ENCODE results near the gene PIBF1. TPM values are rescaled to one million over a fixed set of nuclear protein-coding genes. Genes with fewer than 3 reads are reported as not detected.
A peak's percentile ranks its signal among the peaks of the same experiment; 100 is the strongest.
"Not testable (repeated sequence)": the region's sequence is repeated elsewhere in the genome, so short reads cannot be mapped to it uniquely, and the experiment has no call there.

The PIBF1 gene
- total RNA-seq, 6 experiments from 2014 or later: 11.9 to 18.3 (median 14.5) TPM

- no peak overlapping the region for H3K4me3 Mint-ChIP-seq
- no peak overlapping the region for H3K27ac Mint-ChIP-seq
- no peaks in the 10 kb centered on the region for H3K36me3 Mint-ChIP-seq (ENCODE audit: low read depth)
- no peaks in the 10 kb centered on the region for H3K9me3 Mint-ChIP-seq
- H3K27me3 Mint-ChIP-seq (ENCODE audit: insufficient read depth): peaks cover 1% of the 10 kb centered on the region; the same call in 1 of the 2 replicates
- DNase-seq: no peak
- H3K4me1 Mint-ChIP-seq (ENCODE audit: low read depth): no peaks in the 10 kb centered on the region; the same call in 1 of the 2 replicates
- no peak for TF ChIP-seq CTCF (IDR thresholded peaks at IDR 0.05)
Observed at GRCh38 chr13:73045031-73045430, 263.1 kb downstream of the PIBF1 start.

- not testable (repeated sequence) for DNase-seq; H3K4me3 Mint-ChIP-seq; H3K4me1 Mint-ChIP-seq (ENCODE audit: low read depth); H3K27me3 Mint-ChIP-seq (ENCODE audit: insufficient read depth); H3K27ac Mint-ChIP-seq; H3K36me3 Mint-ChIP-seq (ENCODE audit: low read depth); H3K9me3 Mint-ChIP-seq
Observed at GRCh38 chr13:73048615-73049014, 266.7 kb downstream of the PIBF1 start.

GRCh38 chr13:73054712-73055111, 272.8 kb downstream of the PIBF1 start:
- H3K27ac Mint-ChIP-seq: no peak overlapping the region
- TF ChIP-seq CTCF (IDR thresholded peaks at IDR 0.05): no peak
- H3K4me1 Mint-ChIP-seq (ENCODE audit: low read depth): peaks cover 37% of the 10 kb centered on the region
- DNase-seq: no peak
- H3K9me3 Mint-ChIP-seq: no peaks in the 10 kb centered on the region
- H3K4me3 Mint-ChIP-seq: no peak overlapping the region
- H3K27me3 Mint-ChIP-seq (ENCODE audit: insufficient read depth): no peaks in the 10 kb centered on the region; the same call in 1 of the 2 replicates
- H3K36me3 Mint-ChIP-seq (ENCODE audit: low read depth): no peaks in the 10 kb centered on the region

GRCh38 chr13:73055813-73056564, 274.1 kb downstream of the PIBF1 start:
- Mint-ChIP-seq H3K4me1 (ENCODE audit: low read depth) (peaks cover 37% of the 10 kb centered on the region), H3K27me3 (ENCODE audit: insufficient read depth) (no peaks in the 10 kb centered on the region; the same call in 1 of the 2 replicates), H3K27ac (peak overlapping the region; percentile 50), H3K9me3 (no peaks in the 10 kb centered on the region), H3K36me3 (ENCODE audit: low read depth) (peaks cover 10% of the 10 kb centered on the region), H3K4me3 (peak overlapping the region; percentile 50)
- peak; percentile 80 for DNase-seq
- TF ChIP-seq CTCF (IDR thresholded peaks at IDR 0.05): no peak

- no peak for TF ChIP-seq CTCF (IDR thresholded peaks at IDR 0.05)
- peak overlapping the region; percentile 50; the same call in 1 of the 2 replicates for H3K4me3 Mint-ChIP-seq
- H3K4me1 Mint-ChIP-seq (ENCODE audit: low read depth): peaks cover 42% of the 10 kb centered on the region
- H3K27me3 Mint-ChIP-seq (ENCODE audit: insufficient read depth): no peaks in the 10 kb centered on the region; the same call in 1 of the 2 replicates
- H3K27ac Mint-ChIP-seq: no peak overlapping the region
- H3K36me3 Mint-ChIP-seq (ENCODE audit: low read depth): peaks cover 13% of the 10 kb centered on the region
- H3K9me3 Mint-ChIP-seq: no peaks in the 10 kb centered on the region
- no peak for DNase-seq
Observed at GRCh38 chr13:73056565-73056962, 274.6 kb downstream of the PIBF1 start.

- no peak for TF ChIP-seq CTCF (IDR thresholded peaks at IDR 0.05)
- no peak overlapping the region for H3K27ac Mint-ChIP-seq
- peak overlapping the region; percentile 92 for H3K4me3 Mint-ChIP-seq
- H3K9me3 Mint-ChIP-seq: no peaks in the 10 kb centered on the region
- H3K27me3 Mint-ChIP-seq (ENCODE audit: insufficient read depth): no peaks in the 10 kb centered on the region; the same call in 1 of the 2 replicates
- DNase-seq: no peak
- H3K4me1 Mint-ChIP-seq (ENCODE audit: low read depth): peaks cover 51% of the 10 kb centered on the region
- H3K36me3 Mint-ChIP-seq (ENCODE audit: low read depth): peaks cover 22% of the 10 kb centered on the region
Observed at GRCh38 chr13:73057284-73058063, 275.5 kb downstream of the PIBF1 start.

Measured in HFFc6 (cell line).